ENCODE results near the gene MACROD2.

Gene MACROD2

GRCh38 chr20:15031546-15032351 lies 1036.4 kb downstream of the MACROD2 start:
- Histone ChIP-seq H3K36me3 (ENCODE audit: low read length) (no peaks in the 10 kb centered on the region), H4K20me1 (ENCODE audit: low read depth, low read length) (no peaks in the 10 kb centered on the region), H3F3A (ENCODE audit: insufficient read depth) (no peaks in the 10 kb centered on the region), H3K9ac (ENCODE audit: low read length) (no peak overlapping the region), H3K9me3 (ENCODE audit: insufficient read depth, low read length) (no peaks in the 10 kb centered on the region), H3K4me2 (ENCODE audit: low read depth, low read length, poor library complexity, severe bottlenecking) (no peak overlapping the region), H3K27ac (ENCODE audit: low read depth, low read length) (no peak overlapping the region), H2AFZ (ENCODE audit: low read depth, low read length, severe bottlenecking) (no peak overlapping the region), H3K27me3 (ENCODE audit: low read length) (no peaks in the 10 kb centered on the region), H3K79me2 (ENCODE audit: insufficient read depth, low read length) (no peaks in the 10 kb centered on the region), H3K9me2 (replicated peaks; ENCODE audit: insufficient read depth, low read length) (no peaks in the 10 kb centered on the region), H3K4me3 (ENCODE audit: insufficient read depth, low read length, poor library complexity, severe bottlenecking) (no peak overlapping the region)
- TF ChIP-seq EZH2phosphoT487 (conservative IDR thresholded peaks at IDR 0.05; ENCODE audit: low read length) (no peak), CTCF (IDR thresholded peaks at IDR 0.05; ENCODE audit: insufficient read depth, low read length, poor library complexity, severe bottlenecking) (no peak)

GRCh38 chr20:15032352-15032622 lies 1037.0 kb downstream of the MACROD2 start:
- no peaks in the 10 kb centered on the region for H4K20me1 ChIP-seq (ENCODE audit: low read depth, low read length)
- no peaks in the 10 kb centered on the region for H3K9me2 ChIP-seq (replicated peaks; ENCODE audit: insufficient read depth, low read length)
- H2AFZ ChIP-seq (ENCODE audit: low read depth, low read length, severe bottlenecking), result no peak overlapping the region
- H3K79me2 ChIP-seq (ENCODE audit: insufficient read depth, low read length), result no peaks in the 10 kb centered on the region
- H3K4me3 ChIP-seq (ENCODE audit: insufficient read depth, low read length, poor library complexity, severe bottlenecking), result no peak overlapping the region
- no peaks in the 10 kb centered on the region for H3K9me3 ChIP-seq (ENCODE audit: insufficient read depth, low read length)
- H3K9ac ChIP-seq (ENCODE audit: low read length), result no peak overlapping the region
- no peaks in the 10 kb centered on the region for H3F3A ChIP-seq (ENCODE audit: insufficient read depth)
- no peaks in the 10 kb centered on the region for H3K27me3 ChIP-seq (ENCODE audit: low read length)
- no peak overlapping the region for H3K4me2 ChIP-seq (ENCODE audit: low read depth, low read length, poor library complexity, severe bottlenecking)
- H3K36me3 ChIP-seq (ENCODE audit: low read length), result no peaks in the 10 kb centered on the region
- no peak overlapping the region for H3K27ac ChIP-seq (ENCODE audit: low read depth, low read length)
- TF ChIP-seq CTCF (IDR thresholded peaks at IDR 0.05; ENCODE audit: insufficient read depth, low read length, poor library complexity, severe bottlenecking) (no peak), EZH2phosphoT487 (conservative IDR thresholded peaks at IDR 0.05; ENCODE audit: low read length) (no peak)

GRCh38 chr20:15033269-15033668 lies 1038.0 kb downstream of the MACROD2 start:
- H3K9ac ChIP-seq (ENCODE audit: low read length), result no peak overlapping the region
- no peaks in the 10 kb centered on the region for H3K36me3 ChIP-seq (ENCODE audit: low read length)
- no peak overlapping the region for H2AFZ ChIP-seq (ENCODE audit: low read depth, low read length, severe bottlenecking)
- no peak overlapping the region for H3K4me3 ChIP-seq (ENCODE audit: insufficient read depth, low read length, poor library complexity, severe bottlenecking)
- no peaks in the 10 kb centered on the region for H3K79me2 ChIP-seq (ENCODE audit: insufficient read depth, low read length)
- no peaks in the 10 kb centered on the region for H3K9me3 ChIP-seq (ENCODE audit: insufficient read depth, low read length)
- TF ChIP-seq EZH2phosphoT487 (conservative IDR thresholded peaks at IDR 0.05; ENCODE audit: low read length) (no peak), CTCF (IDR thresholded peaks at IDR 0.05; ENCODE audit: insufficient read depth, low read length, poor library complexity, severe bottlenecking) (no peak)
- H3K27ac ChIP-seq (ENCODE audit: low read depth, low read length), result no peak overlapping the region
- no peaks in the 10 kb centered on the region for H4K20me1 ChIP-seq (ENCODE audit: low read depth, low read length)
- no peaks in the 10 kb centered on the region for H3F3A ChIP-seq (ENCODE audit: insufficient read depth)
- no peaks in the 10 kb centered on the region for H3K9me2 ChIP-seq (replicated peaks; ENCODE audit: insufficient read depth, low read length)
- H3K4me2 ChIP-seq (ENCODE audit: low read depth, low read length, poor library complexity, severe bottlenecking), result no peak overlapping the region
- no peaks in the 10 kb centered on the region for H3K27me3 ChIP-seq (ENCODE audit: low read length)
